HFF-Myc (cell line): ENCODE results near the gene ZNF133.

Source experiments
- DNase-seq: peaks from one replicate; pipeline ENCODE4 v3.0.0-alpha.2; 2011; ENCODE audit warnings: low read depth; ENCODE audit errors: extremely low read depth
- H3K4me3 ChIP-seq: replicated peaks from 2 replicates; pipeline ENCODE4 v1.5.1; 2011; ENCODE audit warnings: low read depth, mild to moderate bottlenecking, control low read depth, low read length
- CTCF ChIP-seq: IDR thresholded peaks from 2 replicates; pipeline ENCODE4 v1.5.1; 2012; ENCODE audit warnings: mild to moderate bottlenecking, low read depth, low read length, control low read depth; ENCODE audit errors: missing control alignments

ZNF133 gene

GRCh38 chr20:18360635-18361034, 72.3 kb downstream of the ZNF133 start:
- no peak for DNase-seq
- no peak for TF ChIP-seq CTCF

GRCh38 chr20:18361678-18362077, 73.4 kb downstream of the ZNF133 start:
- no peak overlapping the region for H3K4me3 ChIP-seq
- TF ChIP-seq CTCF = no peak
- DNase-seq = no peak

More at GRCh38 chr20:18360635-18361034, 72.3 kb downstream of the ZNF133 start:
- H3K4me3 ChIP-seq = no peak overlapping the region

GRCh38 chr20:18362916-18363315, 74.6 kb downstream of the ZNF133 start:
- DNase-seq = no peak

GRCh38 chr20:18363708-18364107, 75.4 kb downstream of the ZNF133 start:
- no peak overlapping the region for H3K4me3 ChIP-seq
- TF ChIP-seq CTCF = no peak
- no peak for DNase-seq

More at GRCh38 chr20:18362916-18363315, 74.6 kb downstream of the ZNF133 start:
- no peak for TF ChIP-seq CTCF
- no peak overlapping the region for H3K4me3 ChIP-seq

- no peak for DNase-seq
- no peak for TF ChIP-seq CTCF
- H3K4me3 ChIP-seq = no peak overlapping the region
These were observed 76.4 kb downstream of the ZNF133 start for GRCh38 chr20:18364768-18365167.
